Stomach (tissue), 9 donors: ENCODE data around the gene AGMAT. TPM values are rescaled to one million over a fixed set of nuclear protein-coding genes. Genes with fewer than 3 reads are reported as not detected.

Experiments used
- DNase-seq, 2 donors: peaks; one replicate each; pipeline versions ENCODE4 v3.0.0 to v3.0.0-alpha.2; 2013 to 2019
- H3K27ac ChIP-seq, 5 donors: fragments of 200-600 bp in 4 of 5; sonication (generic) in 4 of 5; one replicate each; pipeline ENCODE4 v1.5.1; 2013 to 2019; ENCODE audit warnings: mild to moderate bottlenecking in 1 of 5, moderate library complexity in 1 of 5
- H3K27me3 ChIP-seq, 3 donors: fragments of 200-600 bp; sonication (generic); one replicate each; pipeline ENCODE4 v1.5.1; 2017 to 2019; ENCODE audit warnings: mixed run types in 1 of 3
- H3K36me3 ChIP-seq, 4 donors: fragments of 200-600 bp; sonication (generic); 1 replicate in 3 of 4; 2 replicates in 1 of 4; pipeline ENCODE4 v1.5.1; 2016 to 2019
- H3K4me1 ChIP-seq, 4 donors: fragments of 200-600 bp; sonication (generic); one replicate each; pipeline ENCODE4 v1.5.1; 2016 to 2019
- H3K4me3 ChIP-seq, 4 donors: fragments of 200-600 bp; sonication (generic) in 3 of 4; one replicate each; pipeline ENCODE4 v1.5.1; 2016 to 2019; ENCODE audit warnings: mild to moderate bottlenecking in 1 of 4
- H3K9me3 ChIP-seq, 4 donors: fragments of 200-600 bp; sonication (generic); one replicate each; pipeline ENCODE4 v1.5.1; 2016 to 2019
- CTCF ChIP-seq, 7 experiments: fragments of 450-650 bp in 4 of 7; fragments of 200-600 bp in 3 of 7; sonication (generic) in 3 of 7; IDR thresholded peaks; one replicate each; pipeline ENCODE4 v1.5.1; 2016 to 2019; ENCODE audit warnings: antibody characterized with exemption in 7 of 7, control low read depth in 2 of 7, mild to moderate bottlenecking in 1 of 7
- EP300 ChIP-seq: sonication (generic); formaldehyde crosslinking; IDR thresholded peaks from one replicate; pipeline ENCODE4 v1.6.1; 2017; ENCODE audit warnings: antibody characterized with exemption
- POLR2A ChIP-seq, 4 donors: fragments of 450-650 bp; IDR thresholded peaks; one replicate each; pipeline ENCODE4 v1.6.1; 2016; ENCODE audit warnings: antibody characterized with exemption in 4 of 4, control low read depth in 2 of 4, mild to moderate bottlenecking in 1 of 4, moderate library complexity in 1 of 4
- POLR2AphosphoS5 ChIP-seq, 3 donors: sonication (generic); formaldehyde crosslinking; IDR thresholded peaks; one replicate each; pipeline ENCODE4 v1.6.1; 2016; ENCODE audit warnings: antibody characterized with exemption in 3 of 3
- WGBS, 5 donors: extraction: QIAGEN DNeasy Blood & Tissue Kit in 3 of 5; methylation state at CpG; one replicate each; pipeline versions ENCODE4 v1.1.5 to v1.1.7; 2013 to 2018; 5-methylcytosine and 5-hydroxymethylcytosine counted together
- intact Hi-C: fragments of 100-400 bp; cut with DNase I; formaldehyde crosslinking; loops from one replicate; pipeline ENCODE4 v1.15.1; 2023; ENCODE audit warnings: low total_unique reads
- polyA plus RNA-seq, 3 donors: library from polyadenylated mRNA; stranded (reverse); fragments of 200-250 nt; gene quantifications; one replicate each; pipeline ENCODE4 v1.2.3, GENCODE V29; 2013
- total RNA-seq, 5 donors: library from RNA; depleted of rRNA; stranded (reverse); fragments of >200 nt; gene quantifications; one replicate each; pipeline versions ENCODE4 v1.1.0 to v1.2.3, GENCODE V29; 2014 to 2016
- donor health status: healthy with polysubstance abuse.
- donor health status: Bipolar disorder and iron deficiency.
- donor health status: healthy.

The AGMAT gene
- total and polyA plus RNA-seq, 8 donors = 0.14 to 9.8 (median 0.51) TPM; not detected in 2

- no peak for TF ChIP-seq EP300
- no peak for TF ChIP-seq CTCF (IDR thresholded peaks at IDR 0.05)
- no peak for TF ChIP-seq POLR2A (IDR thresholded peaks at IDR 0.05)
- no peak for TF ChIP-seq POLR2AphosphoS5 (IDR thresholded peaks at IDR 0.05)
- H3K27ac ChIP-seq = no peak overlapping the region
- no peak for DNase-seq
- H3K36me3 ChIP-seq = no peaks in the 10 kb centered on the region
- 92 to 95% (median 93%) methylated on average over 18 of the region's 18 CpGs for WGBS, 5 donors
- no peaks in the 10 kb centered on the region for H3K9me3 ChIP-seq
- H3K27me3 ChIP-seq = peaks cover 0 to 13% (median 0%) of the 10 kb centered on the region in 3 donors
- H3K4me1 ChIP-seq = peaks cover 7 to 25% (median 20%) of the 10 kb centered on the region in 4 donors
- H3K4me3 ChIP-seq = no peak overlapping the region
- intact Hi-C loops = no loop called here
Measured at GRCh38 chr1:15583016-15583706, 1.7 kb downstream of the AGMAT start.

- intact Hi-C loops = no loop called here
- peaks cover 5 to 19% (median 14%) of the 10 kb centered on the region in 4 donors for H3K4me1 ChIP-seq
- TF ChIP-seq POLR2A (IDR thresholded peaks at IDR 0.05) (no peak), CTCF (IDR thresholded peaks at IDR 0.05) (no peak), POLR2AphosphoS5 (IDR thresholded peaks at IDR 0.05) (no peak), EP300 (no peak)
- DNase-seq = no peak
- H3K36me3 ChIP-seq = peaks cover 0 to 8% (median 5%) of the 10 kb centered on the region in 4 donors
- no peak overlapping the region for H3K27ac ChIP-seq
- H3K27me3 ChIP-seq = peaks cover 0 to 9% (median 0%) of the 10 kb centered on the region in 3 donors
- H3K9me3 ChIP-seq = no peaks in the 10 kb centered on the region
- H3K4me3 ChIP-seq = no peak overlapping the region
Measured at GRCh38 chr1:15579683-15580047, 5.2 kb downstream of the AGMAT start.

GRCh38 chr1:15578921-15579682 lies 5.7 kb downstream of the AGMAT start:
- H3K27me3 ChIP-seq = peaks cover 0 to 3% (median 0%) of the 10 kb centered on the region in 3 donors
- peak in 1 of 2 donors; percentile 41 for DNase-seq
- peaks cover 0 to 9% (median 8%) of the 10 kb centered on the region in 4 donors for H3K36me3 ChIP-seq
- H3K4me3 ChIP-seq = no peak overlapping the region
- no peaks in the 10 kb centered on the region for H3K9me3 ChIP-seq
- 39 to 79% (median 77%) methylated on average over 5 to 16 of the region's 16 CpGs for WGBS, 5 donors
- intact Hi-C loops = no loop called here
- no peak overlapping the region for H3K27ac ChIP-seq
- no peak for TF ChIP-seq POLR2A (IDR thresholded peaks at IDR 0.05)
- TF ChIP-seq POLR2AphosphoS5 (IDR thresholded peaks at IDR 0.05) = no peak
- no peak for TF ChIP-seq EP300
- no peak for TF ChIP-seq CTCF (IDR thresholded peaks at IDR 0.05)
- H3K4me1 ChIP-seq = peaks cover 0 to 14% (median 8%) of the 10 kb centered on the region in 4 donors

GRCh38 chr1:15577691-15578090 lies 7.2 kb downstream of the AGMAT start:
- H3K4me3 ChIP-seq = no peak overlapping the region
- intact Hi-C loops = no loop called here
- WGBS, 5 donors = 60 to 94% (median 86%) methylated on average over 3 to 4 of the region's 4 CpGs

More at GRCh38 chr1:15577691-15578090, 7.2 kb downstream of the AGMAT start:
- Histone ChIP-seq H3K27me3 (no peaks in the 10 kb centered on the region), H3K4me1 (peaks cover 0 to 12% (median 6%) of the 10 kb centered on the region in 4 donors), H3K27ac (no peak overlapping the region), H3K36me3 (peaks cover 0 to 16% (median 11%) of the 10 kb centered on the region in 4 donors), H3K9me3 (no peaks in the 10 kb centered on the region)
- TF ChIP-seq POLR2A (IDR thresholded peaks at IDR 0.05) = no peak
- TF ChIP-seq CTCF (IDR thresholded peaks at IDR 0.05) = no peak
- no peak for TF ChIP-seq POLR2AphosphoS5 (IDR thresholded peaks at IDR 0.05)
- TF ChIP-seq EP300 = no peak
- no peak for DNase-seq
